ENCODE data around the gene ASPG.

DNA sequence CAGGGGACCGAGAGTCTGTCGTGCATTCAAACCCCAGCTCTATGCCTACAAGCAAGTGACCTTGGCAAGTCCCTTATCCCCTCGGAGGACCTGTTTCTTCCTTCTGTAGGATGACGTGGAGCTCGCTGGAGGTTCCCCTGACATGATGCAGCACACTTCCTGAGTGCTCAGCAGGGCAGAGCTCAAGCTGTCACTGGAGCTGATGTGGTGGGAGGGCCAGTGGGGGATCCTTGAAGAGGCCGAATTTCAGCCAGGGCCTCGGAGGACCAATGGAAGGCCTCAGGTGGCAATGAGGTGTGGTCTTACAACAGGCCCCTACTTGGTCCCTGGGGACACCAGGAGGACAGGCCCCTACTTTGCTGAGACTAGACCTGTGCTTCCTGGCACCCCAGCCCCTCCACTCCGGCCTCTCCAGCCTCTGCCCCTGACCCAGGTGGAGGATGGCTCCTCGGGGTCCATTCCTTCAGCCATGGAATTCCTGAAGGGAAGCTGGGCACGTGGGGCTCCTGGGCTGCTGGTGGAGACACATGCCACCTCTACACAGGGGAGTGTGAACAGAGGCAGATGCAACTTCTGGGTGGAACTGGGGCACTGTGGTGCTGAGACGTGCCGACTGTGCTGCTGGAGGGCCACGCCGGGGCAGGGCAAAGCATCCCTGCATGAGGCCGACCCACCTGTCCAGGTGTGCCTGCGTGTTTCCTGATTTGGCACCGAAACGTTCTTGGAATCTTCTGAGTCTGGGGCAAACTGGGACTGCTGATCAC, 34.2 kb downstream of the ASPG start:
- TF ChIP-seq, protein P1, sequence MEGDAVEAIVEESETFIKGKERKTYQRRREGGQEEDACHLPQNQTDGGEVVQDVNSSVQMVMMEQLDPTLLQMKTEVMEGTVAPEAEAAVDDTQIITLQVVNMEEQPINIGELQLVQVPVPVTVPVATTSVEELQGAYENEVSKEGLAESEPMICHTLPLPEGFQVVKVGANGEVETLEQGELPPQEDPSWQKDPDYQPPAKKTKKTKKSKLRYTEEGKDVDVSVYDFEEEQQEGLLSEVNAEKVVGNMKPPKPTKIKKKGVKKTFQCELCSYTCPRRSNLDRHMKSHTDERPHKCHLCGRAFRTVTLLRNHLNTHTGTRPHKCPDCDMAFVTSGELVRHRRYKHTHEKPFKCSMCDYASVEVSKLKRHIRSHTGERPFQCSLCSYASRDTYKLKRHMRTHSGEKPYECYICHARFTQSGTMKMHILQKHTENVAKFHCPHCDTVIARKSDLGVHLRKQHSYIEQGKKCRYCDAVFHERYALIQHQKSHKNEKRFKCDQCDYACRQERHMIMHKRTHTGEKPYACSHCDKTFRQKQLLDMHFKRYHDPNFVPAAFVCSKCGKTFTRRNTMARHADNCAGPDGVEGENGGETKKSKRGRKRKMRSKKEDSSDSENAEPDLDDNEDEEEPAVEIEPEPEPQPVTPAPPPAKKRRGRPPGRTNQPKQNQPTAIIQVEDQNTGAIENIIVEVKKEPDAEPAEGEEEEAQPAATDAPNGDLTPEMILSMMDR (IDR thresholded peaks at IDR 0.05): no peak
- TF ChIP-seq POLR2A (IDR thresholded peaks at IDR 0.05): no peak

All from testis (tissue), 2 donors.